ENCODE data around the gene EPHA10. TPM values are rescaled to one million over a fixed set of nuclear protein-coding genes. Genes with fewer than 3 reads are reported as not detected.

Gene EPHA10
- total RNA-seq, 1 donor from 2014 or later = 0.97 TPM

DNA sequence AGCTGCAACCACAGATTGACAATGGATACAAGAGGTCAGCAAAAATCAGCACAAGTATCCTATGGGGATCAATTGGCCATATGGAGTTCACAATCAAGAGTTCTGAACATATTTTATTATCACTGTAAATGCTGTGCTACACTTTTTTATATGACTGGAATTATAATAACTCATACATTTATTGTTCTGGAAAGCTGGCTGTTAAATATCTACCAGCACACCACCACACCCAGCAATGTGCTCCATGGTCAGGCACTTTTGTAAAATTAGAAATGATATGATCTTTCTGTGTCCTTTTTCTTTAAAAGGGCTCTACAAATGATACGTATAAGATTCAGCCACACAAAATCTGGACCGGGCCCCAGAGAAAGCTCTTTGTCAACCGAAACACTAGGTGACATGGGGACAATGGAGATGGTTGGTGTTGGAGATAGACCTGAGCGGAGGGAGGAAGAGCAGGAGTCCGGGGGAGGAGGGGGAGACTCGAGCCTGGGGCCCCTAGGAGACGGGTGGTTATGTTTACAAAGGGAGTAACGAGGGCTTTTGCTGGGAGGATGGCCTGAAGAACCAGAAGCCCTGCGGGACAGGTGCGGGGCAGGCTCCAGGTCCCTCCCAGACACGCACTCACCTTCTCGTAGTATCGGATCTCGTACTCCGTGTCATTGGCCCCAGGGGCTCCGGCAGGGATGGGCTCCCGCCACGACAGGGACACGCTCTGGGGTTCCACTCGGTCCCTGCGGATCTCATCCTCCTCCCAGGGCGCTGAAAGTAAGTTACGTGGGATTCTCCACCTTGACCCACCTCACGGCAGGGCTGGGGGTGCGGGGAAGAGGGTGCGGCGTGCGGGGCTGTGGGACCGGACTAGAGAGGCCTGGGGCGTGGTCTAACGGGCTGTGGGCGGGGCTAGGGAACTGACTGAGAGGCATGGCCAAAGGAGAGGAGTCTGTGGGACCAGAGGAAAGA lies 30.0 kb downstream of the EPHA10 start:
- no peak for TF ChIP-seq CTCF (conservative IDR thresholded peaks at IDR 0.05)
- H3K36me3 Mint-ChIP-seq = no peaks in the 10 kb centered on the region
- H3K4me1 Mint-ChIP-seq (ENCODE audit: unreplicated experiment) = no peaks in the 10 kb centered on the region
- H3K9me3 Mint-ChIP-seq = no peaks in the 10 kb centered on the region
- DNase-seq (ENCODE audit: extremely low spot score, unreplicated experiment) = no peak
- peaks cover 57% of the 10 kb centered on the region for H3K27me3 Mint-ChIP-seq
- no peak overlapping the region for H3K27ac Mint-ChIP-seq
- peak overlapping the region; percentile 65 for H3K4me3 Mint-ChIP-seq

GRCh38 chr1:37732111-37732780 lies 32.7 kb downstream of the EPHA10 start:
- H3K4me3 Mint-ChIP-seq = no peak overlapping the region
- H3K27me3 Mint-ChIP-seq = peaks cover 77% of the 10 kb centered on the region
- no peaks in the 10 kb centered on the region for H3K36me3 Mint-ChIP-seq
- no peaks in the 10 kb centered on the region for H3K4me1 Mint-ChIP-seq (ENCODE audit: unreplicated experiment)
- H3K9me3 Mint-ChIP-seq = no peaks in the 10 kb centered on the region
- DNase-seq (ENCODE audit: extremely low spot score, unreplicated experiment) = no peak
- TF ChIP-seq CTCF (conservative IDR thresholded peaks at IDR 0.05) = no peak
- H3K27ac Mint-ChIP-seq = no peak overlapping the region

GRCh38 chr1:37731312-37732019 lies 33.5 kb downstream of the EPHA10 start:
- Mint-ChIP-seq H3K36me3 (no peaks in the 10 kb centered on the region), H3K4me1 (ENCODE audit: unreplicated experiment) (no peaks in the 10 kb centered on the region), H3K9me3 (no peaks in the 10 kb centered on the region), H3K27me3 (peaks cover 74% of the 10 kb centered on the region), H3K27ac (no peak overlapping the region), H3K4me3 (no peak overlapping the region)
- TF ChIP-seq CTCF (conservative IDR thresholded peaks at IDR 0.05) = no peak
- DNase-seq (ENCODE audit: extremely low spot score, unreplicated experiment) = no peak

- Mint-ChIP-seq H3K4me1 (ENCODE audit: unreplicated experiment) (no peaks in the 10 kb centered on the region), H3K27ac (no peak overlapping the region), H3K4me3 (no peak overlapping the region), H3K36me3 (no peaks in the 10 kb centered on the region), H3K9me3 (no peaks in the 10 kb centered on the region), H3K27me3 (peaks cover 77% of the 10 kb centered on the region)
- DNase-seq (ENCODE audit: extremely low spot score, unreplicated experiment) = no peak
- TF ChIP-seq CTCF (conservative IDR thresholded peaks at IDR 0.05) = no peak
Observed at GRCh38 chr1:37730376-37730775, 34.5 kb downstream of the EPHA10 start.

DNA sequence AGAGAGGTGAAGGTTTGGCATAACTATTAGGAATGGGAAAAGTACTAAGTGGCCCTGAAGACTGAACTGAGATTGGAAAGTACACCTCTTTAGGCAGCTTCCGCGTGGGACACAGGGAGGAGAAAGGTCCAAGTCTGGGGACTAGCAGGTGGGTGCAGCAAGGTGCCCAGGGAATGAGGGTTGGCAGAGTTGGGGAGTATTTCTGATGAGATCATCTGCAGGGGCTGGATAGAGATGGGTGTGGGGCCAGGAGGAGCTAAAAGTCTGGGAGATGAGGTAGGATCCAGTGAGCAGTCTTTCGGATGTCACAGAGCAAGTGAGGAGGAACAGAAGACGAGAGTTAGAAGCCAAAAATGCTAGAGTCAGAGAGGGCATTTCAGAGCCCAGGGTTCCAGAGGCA lies 36.5 kb downstream of the EPHA10 start:
- DNase-seq (ENCODE audit: extremely low spot score, unreplicated experiment) = no peak
- Mint-ChIP-seq H3K4me3 (no peak overlapping the region), H3K9me3 (no peaks in the 10 kb centered on the region), H3K27me3 (peaks cover 72% of the 10 kb centered on the region), H3K4me1 (ENCODE audit: unreplicated experiment) (no peaks in the 10 kb centered on the region), H3K27ac (no peak overlapping the region), H3K36me3 (no peaks in the 10 kb centered on the region)
- TF ChIP-seq CTCF (conservative IDR thresholded peaks at IDR 0.05) = no peak
